GM19043 (cell line): ENCODE results near the gene ADAM15.

Experiments
- ATAC-seq: cut with Tn5 transposase; IDR thresholded peaks from one replicate; pipeline ENCODE4 v1.9.1; 2021; ENCODE audit warnings: low read depth; ENCODE audit not compliant: unreplicated experiment

The ADAM15 gene

GRCh38 chr1:155110381-155110780 is 59.3 kb downstream of the ADAM15 start:
- ATAC-seq = no peak

- no peak for ATAC-seq
These were observed 59.7 kb downstream of the ADAM15 start for GRCh38 chr1:155110826-155111225.
